Cardiac septum (tissue), 1 donor: ENCODE results near the gene PINK1. TPM values are rescaled to one million over a fixed set of nuclear protein-coding genes. Genes with fewer than 3 reads are reported as not detected.
A peak's percentile ranks its signal among the peaks of the same experiment; 100 is the strongest.

ENCODE experiments used
- DNase-seq: peaks from one replicate; pipeline ENCODE4 v3.0.0-alpha.2; 2020; ENCODE audit warnings: low spot score
- intact Hi-C: fragments of 100-400 bp; cut with DNase I; formaldehyde crosslinking; loops from one replicate; pipeline ENCODE4 v1.14.0; 2022
- long read RNA-seq: library from polyadenylated mRNA; unstranded; transcript quantifications from one replicate; pipeline ENCODE4 v2.0.0, GENCODE V29; 2021
- total RNA-seq: library from RNA; stranded (reverse); fragmentation: NEBNext Ultra II Directional; extraction: Animal tissue kit (Norgen Biotek cat#: 25700); gene quantifications from one replicate; pipeline ENCODE4 v1.2.1, GENCODE V29; 2021
- donor health status: DM: no; HTN: no; CAD: no.

The PINK1 gene
- total RNA-seq: 224 TPM
- long read RNA-seq, transcript PINK1-201 (8 exons, 2,660 nt): major isoform, 886 of 1,085 reads
- long read RNA-seq, partial matches to known transcripts: 149 of 1,085 reads
- long read RNA-seq, other reads (novel, unspliced or antisense): 47 of 1,085 reads

GRCh38 chr1:20633190-20634064 lies at the start of gene PINK1:
PINK1 (plus strand) TSS chr1:20633458; CDS start chr1:20633549, 91 bp downstream.
- peak; percentile 94 for DNase-seq
- intact Hi-C loops: loop anchor here (2.0 kb wide), 2 partner anchors 59 to 111 kb away; no protein-coding TSS in a partner anchor

GRCh38 chr1:20584890-20585289 lies 48.4 kb upstream of the PINK1 start:
- intact Hi-C loops: no loop called here
- DNase-seq: no peak

GRCh38 chr1:20586953-20587660 lies 46.2 kb upstream of the PINK1 start:
- intact Hi-C loops: no loop called here
- peak; percentile 62 for DNase-seq

GRCh38 chr1:20587661-20588053 lies 45.6 kb upstream of the PINK1 start:
- intact Hi-C loops: no loop called here
- peak; percentile 26 for DNase-seq

GRCh38 chr1:20588634-20589225 lies 44.5 kb upstream of the PINK1 start, which contains the start of gene CDA:
CDA (plus strand) TSS chr1:20589097; CDS start chr1:20589130, 33 bp downstream.
- peak; percentile 86 for DNase-seq
- intact Hi-C loops: no loop called here

GRCh38 chr1:20589331-20590278 lies 43.7 kb upstream of the PINK1 start:
- intact Hi-C loops: no loop called here
- peak; percentile 90 for DNase-seq

GRCh38 chr1:20590306-20590777 lies 42.9 kb upstream of the PINK1 start:
- intact Hi-C loops: no loop called here
- DNase-seq: peak; percentile 69

- intact Hi-C loops: no loop called here
- no peak for DNase-seq
Measured at GRCh38 chr1:20593756-20594155, 39.5 kb upstream of the PINK1 start.

- intact Hi-C loops: no loop called here
- DNase-seq: no peak
Measured at GRCh38 chr1:20594746-20595145, 38.5 kb upstream of the PINK1 start.

GRCh38 chr1:20596106-20596505 lies 37.2 kb upstream of the PINK1 start:
- intact Hi-C loops: no loop called here
- no peak for DNase-seq

- DNase-seq: no peak
- intact Hi-C loops: no loop called here
Measured at GRCh38 chr1:20597650-20598049, 35.6 kb upstream of the PINK1 start.

- DNase-seq: no peak
- intact Hi-C loops: no loop called here
Measured at GRCh38 chr1:20600156-20600555, 33.1 kb upstream of the PINK1 start.

- intact Hi-C loops: no loop called here
- no peak for DNase-seq
Measured at GRCh38 chr1:20601129-20601825, 32.0 kb upstream of the PINK1 start.

GRCh38 chr1:20602851-20603450 lies 30.3 kb upstream of the PINK1 start:
- intact Hi-C loops: no loop called here

GRCh38 chr1:20603504-20604464 lies 29.5 kb upstream of the PINK1 start:
- intact Hi-C loops: no loop called here
- DNase-seq: no peak

More at GRCh38 chr1:20602851-20603450, 30.3 kb upstream of the PINK1 start:
- DNase-seq: no peak

- intact Hi-C loops: no loop called here
Measured at GRCh38 chr1:20604678-20605077, 28.6 kb upstream of the PINK1 start.

More at GRCh38 chr1:20604678-20605077, 28.6 kb upstream of the PINK1 start:
- no peak for DNase-seq
